CMK (cell line): ENCODE measurements around the gene BHLHE23.

Experiments
- DNase-seq: peaks from one replicate; pipeline ENCODE4 v3.0.0-alpha.2; 2010; ENCODE audit warnings: low read depth

Gene BHLHE23

DNA sequence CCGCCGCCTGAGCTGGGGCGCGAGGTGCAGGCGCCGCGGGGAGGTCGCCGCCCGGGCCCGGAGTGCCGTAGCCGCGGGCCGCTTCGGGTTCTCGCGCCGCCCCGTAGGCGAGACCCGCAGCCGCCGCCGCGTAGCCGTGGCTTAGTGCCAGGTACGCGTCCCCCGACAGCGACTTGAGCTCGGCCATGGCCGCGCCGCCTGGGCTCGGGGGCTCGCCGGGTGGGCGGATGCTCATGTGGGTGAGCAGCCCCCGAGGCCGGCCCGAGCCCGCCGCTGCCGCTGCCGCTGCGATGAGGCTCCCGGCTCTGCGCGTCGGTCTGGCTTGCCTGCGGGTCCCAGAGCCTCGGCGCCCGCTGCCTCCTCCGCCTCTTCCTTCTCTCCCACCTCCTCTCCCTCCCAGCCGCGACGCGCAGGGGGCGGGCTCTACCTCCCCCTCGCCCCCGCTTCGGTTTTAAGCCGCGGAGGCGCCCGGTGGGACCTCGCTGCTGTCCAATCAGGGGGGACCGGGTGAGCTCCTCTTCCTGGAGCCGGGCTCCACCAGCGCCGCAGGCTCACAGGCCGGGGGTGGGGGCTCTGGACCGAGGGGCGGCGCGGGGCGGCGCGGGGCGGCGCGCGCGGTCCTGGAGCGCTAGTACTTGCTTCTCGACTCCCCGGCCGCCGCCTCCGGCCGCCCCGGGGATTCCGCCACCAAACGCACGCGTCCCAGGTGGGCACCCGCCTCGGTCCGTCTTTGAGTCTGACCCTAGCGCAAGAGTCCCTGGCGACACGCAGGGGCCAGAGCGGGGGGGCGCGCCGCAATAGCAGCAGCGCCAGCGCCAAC is at the start of gene BHLHE23:
BHLHE23 (minus strand) TSS at position 425 of the 820 bp plus-strand sequence; CDS start at position 235, 190 bp downstream.
- DNase-seq, result no peak

DNA sequence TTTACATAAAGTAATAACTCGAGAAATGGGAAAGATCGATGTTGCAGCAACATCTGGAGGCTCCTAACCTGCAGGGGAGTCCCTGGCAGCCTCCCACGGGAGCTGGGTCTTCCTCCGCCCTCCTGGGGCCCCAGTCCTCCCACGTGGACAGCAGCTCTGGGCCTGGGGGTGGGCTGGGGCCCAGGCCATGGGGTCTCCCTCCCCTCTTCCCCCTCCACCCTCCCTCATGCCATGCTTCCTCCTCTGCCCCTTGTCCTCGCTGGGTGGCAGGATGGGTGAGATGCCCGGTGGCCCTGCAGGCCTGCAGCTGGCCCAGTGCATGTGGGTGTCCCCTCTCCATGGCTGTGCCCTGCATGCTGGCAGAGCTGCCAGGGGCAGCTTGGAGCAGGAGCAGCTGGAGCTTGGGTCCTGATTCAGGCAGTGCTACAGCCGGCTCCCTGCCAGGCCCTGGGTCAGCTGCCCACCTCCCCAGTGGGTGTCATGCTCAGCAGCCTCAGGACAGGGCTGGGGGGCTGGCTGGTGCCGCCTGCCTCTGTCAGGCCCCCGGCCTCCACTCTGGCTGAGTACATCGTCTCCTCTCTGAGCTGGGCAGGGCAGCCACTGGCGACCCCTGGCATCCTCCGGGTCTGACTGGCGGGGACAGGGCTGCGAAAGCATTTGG is 48.9 kb upstream of the BHLHE23 start:
- DNase-seq, result no peak

DNA sequence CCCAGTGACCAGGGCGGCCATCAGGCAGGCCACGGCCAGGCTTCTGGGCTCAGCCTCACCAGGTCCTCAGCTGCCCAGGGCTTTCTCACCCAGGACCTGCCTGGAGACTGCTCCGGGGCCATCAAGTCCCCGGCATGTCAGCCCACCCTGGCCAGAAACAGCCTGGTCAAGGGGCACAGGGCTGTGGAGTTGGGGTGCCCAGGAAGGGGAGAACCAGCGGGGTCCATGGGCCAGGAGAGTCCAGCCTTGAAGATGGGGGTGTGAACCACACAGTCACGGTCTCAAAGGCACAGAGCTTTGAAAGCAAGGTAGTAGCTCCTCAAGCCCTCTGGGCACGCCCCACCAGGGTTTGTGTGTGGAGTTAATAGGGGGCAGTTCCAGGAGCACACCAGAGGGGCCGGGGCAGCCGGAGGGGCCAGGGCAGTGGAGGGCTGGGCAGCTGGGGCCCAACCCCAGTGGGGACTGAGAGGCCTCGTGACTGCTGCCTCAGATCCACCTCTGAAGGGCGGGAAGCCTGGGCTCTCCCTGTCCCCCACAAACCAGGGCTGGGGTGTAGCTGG is 48.0 kb upstream of the BHLHE23 start:
- DNase-seq, result no peak

DNA sequence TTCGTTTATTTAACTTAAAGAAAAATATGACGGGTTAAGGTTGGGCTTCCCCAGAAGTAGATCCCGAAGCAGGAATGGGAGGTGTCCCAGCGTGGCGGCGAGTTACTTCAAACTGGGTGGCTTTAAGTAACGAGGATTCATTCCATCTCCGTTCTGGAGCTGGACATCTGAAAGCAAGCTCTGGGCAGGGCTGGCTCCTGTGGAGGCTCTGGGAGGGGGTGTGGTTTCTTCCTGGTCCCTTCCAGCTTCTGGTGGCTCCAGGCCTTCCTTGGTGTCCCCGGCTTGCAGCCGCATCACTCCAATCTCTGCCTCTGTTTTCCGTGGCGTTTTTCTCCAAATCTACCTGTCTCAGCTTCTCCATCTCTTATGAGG is 47.3 kb upstream of the BHLHE23 start:
- DNase-seq, result no peak

DNA sequence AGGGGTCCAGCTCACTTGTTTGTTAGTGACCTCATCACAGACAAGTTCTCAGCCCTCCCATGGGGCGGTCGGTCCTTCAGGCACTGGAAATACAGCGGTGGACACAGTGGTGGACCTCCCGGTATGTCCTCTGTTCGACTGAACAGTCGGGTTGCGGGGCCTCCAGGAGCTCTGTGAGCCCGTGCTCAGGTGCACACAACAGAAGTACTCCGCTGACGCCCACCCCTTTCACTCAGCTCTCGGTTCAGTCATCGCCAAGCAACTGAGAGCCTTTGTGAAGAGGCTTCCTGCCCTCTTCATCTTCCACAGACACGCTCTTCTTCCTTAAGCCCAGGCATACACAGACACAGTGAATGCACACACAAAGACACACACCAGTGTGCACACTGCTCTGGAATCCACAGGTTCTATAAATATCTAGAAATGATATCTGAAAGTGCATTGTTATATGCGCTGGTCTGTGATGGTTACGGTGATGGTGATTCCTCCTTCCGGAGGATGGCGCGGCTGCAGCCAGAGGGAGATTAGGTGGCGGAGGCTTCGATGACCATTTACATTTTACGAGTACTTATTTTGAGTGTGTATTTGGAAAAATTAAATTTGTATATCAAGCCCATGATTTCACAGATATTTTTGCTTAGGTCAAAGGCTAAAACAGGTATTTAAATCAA is 46.8 kb upstream of the BHLHE23 start:
- no peak for DNase-seq

DNA sequence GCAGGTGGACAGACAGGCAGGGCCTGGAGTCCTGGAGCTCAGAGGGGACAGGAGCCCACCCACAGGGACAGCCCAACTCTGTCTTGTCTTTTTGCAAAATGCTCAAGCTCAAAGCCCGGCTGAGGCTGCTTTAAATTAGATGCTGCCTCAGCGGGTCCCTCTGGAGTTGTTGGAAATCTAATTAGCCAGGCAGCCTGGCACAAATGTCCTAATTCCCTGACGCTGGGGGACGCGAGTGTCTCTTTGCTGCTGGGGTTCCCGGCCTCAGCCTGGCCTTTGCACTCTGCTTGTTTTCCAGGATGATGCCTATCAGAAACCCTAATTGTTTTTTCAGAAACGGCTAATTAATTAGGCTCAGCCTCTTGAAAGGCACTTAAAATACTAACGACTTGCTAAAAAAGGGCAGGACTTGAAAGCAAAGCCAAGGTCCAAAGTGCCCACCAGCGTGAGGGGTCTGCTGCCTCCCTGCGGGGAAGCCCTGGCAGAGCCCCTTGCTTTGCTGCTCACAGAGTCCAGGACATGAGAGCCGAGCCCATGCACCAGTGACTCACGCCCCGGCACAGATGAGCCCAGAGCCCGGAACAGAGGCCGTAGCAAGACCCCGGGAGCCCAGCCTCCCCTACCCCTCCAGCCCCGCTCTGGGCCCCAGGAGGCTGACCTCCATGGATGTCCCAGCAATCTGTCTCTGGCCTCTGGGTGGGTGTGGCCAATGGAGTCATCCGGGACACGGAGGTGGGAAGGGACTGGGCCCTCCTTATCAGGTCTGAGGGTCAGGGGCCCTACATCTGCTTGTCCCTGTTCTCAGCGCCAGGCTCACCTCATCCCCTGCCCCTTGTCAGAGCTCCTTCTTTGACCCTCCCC is 46.0 kb upstream of the BHLHE23 start:
- no peak for DNase-seq

DNA sequence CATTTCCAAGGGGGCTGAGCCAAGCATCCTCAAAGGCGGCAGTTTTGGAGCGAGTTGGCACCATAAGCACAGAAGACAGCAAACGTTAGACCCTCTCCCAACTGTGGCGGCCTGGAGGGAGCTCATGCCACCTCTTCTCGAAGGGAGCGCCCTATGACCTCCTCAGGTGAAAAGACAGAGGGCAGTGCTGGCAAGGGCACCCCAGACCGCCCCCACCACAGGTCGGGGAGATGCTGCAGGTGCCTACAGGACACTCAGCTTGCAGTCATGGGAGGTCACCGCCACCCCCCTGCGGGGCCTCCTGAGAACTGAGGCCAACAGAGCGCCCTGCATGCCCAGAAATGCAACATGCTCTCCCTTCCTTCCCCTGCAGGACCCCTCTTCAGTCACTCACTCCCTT is 45.1 kb upstream of the BHLHE23 start:
- no peak for DNase-seq

DNA sequence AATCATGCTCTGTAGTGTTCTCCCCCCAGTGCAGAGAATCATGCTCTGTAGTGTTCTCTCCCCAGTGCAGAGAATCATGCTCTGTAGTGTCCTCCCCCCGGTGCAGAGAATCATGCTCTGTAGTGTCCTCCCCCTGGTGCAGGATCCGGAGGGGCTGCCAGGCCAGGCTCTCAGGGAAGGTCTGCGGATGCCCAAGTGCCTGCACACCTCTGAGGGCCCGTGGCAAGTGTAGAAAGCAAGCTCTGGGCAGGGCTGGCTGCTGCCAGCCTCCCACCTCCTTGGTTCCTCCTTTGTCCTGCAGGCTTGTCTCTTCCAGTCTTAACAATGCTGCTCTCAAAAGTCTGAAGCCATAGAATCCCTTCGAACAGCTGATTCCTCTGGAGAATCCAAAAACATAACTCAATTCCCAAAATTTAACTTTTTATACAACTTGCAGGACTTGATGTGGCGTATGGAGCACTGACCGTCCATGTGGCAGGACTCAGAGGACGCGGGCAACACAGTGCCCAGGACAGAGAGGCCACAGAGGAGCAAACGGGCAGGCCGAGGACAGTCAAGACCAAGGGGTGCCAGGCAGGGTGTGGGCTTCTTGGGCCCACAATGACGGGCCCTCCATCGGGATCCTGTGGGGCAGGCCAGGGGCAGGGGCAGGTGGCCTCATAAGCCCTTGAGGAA is 44.6 kb upstream of the BHLHE23 start:
- no peak for DNase-seq

DNA sequence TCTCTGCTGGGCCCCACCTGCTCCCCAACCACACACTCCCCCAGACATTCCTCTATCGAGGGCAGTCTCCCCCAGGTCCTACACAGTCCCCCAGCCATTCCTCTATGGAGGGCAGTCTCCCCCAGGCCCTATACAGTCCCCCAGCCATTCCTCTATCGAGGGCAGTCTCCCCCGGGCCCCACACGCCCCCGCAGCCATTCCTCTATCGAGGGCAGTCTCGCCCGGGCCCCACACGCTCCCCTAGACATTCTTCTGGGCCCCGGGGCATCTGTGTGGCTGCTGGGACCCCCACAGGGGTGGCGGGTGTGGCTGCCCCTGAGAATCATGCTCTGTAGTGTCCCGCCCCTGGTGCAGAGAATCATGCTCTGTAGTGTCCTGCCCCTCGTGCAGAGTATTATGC is 43.6 kb upstream of the BHLHE23 start:
- no peak for DNase-seq

DNA sequence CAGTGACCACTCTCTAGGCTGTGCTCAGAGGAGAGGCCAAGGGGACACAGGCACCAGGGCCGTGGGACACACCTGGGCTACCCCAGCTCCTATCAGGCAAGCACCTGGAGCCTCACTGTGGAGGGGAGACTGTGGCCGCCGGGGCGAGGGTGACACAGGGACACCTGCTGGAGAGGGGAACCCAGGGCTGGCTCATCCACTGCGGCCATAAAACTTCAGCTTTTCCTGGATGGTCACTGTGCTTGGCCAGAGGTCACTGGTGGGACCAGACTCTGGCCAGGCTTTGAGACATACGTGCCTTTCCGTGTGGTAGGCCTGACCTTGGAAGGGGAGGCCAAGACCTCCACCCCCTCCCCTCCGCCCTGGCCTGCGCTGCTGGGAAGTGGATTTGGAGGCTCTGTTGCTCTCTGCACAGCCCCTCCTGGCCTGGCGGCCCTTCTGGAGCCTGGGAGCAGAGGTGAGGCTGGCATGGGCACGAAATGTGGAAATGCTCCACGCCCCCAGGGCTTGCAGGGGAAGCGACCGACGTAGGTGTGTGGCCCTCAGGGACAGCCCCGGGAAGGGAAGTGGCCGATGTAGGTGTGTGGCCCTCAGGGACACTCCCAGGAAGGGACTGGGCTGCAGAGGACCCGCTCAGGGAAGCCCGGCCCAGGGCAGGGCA is 42.9 kb upstream of the BHLHE23 start:
- no peak for DNase-seq

DNA sequence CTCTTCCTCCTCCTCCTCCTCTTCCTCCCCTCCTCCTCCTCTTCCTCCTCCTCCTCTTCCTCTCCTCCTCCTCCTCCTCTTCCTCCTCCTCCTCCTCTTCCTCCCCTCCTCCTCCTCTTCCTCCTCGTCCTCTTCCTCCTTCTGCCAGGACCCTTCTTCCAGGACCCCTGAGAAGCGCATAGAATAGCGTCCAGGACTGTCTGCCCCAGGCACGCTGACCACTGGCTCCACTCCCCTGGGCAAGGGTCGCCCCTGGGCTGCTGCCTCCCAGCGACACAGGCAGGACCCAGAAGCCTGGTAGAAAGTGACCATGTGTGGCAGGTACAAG is 42.4 kb upstream of the BHLHE23 start:
- no peak for DNase-seq

DNA sequence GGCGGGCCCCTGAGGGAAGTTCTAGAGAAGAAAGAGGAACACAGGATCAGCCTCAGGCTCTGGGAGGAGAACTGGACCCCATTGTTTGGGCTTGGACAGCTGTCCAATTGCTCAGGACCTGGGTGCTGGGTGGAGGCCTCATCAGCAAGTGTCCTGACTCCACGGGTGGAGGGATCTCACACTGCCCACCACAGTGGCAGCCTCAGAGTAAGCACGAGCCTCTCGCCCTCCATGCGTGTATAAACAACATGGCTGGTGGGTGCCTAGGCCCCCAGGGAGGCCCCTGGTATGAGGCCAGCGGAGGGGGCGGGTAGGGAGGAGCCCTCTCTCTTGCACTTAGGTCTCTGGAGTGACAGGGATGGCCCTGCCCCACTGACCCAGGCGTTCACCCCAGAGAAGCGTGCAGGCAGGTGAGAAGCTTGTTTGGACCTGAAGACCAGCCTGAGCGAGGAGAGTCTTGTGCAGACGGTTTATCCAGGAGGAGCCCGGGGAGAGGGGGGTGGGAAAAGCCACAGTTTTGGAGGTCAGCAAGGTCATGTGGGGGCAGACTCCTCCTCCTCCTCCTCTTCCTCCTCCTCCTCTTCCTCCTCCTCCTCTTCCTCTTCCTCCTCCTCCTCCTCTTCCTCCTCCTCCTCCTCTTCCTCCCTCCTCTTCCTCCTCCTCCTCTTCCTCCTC is 41.9 kb upstream of the BHLHE23 start:
- no peak for DNase-seq

DNA sequence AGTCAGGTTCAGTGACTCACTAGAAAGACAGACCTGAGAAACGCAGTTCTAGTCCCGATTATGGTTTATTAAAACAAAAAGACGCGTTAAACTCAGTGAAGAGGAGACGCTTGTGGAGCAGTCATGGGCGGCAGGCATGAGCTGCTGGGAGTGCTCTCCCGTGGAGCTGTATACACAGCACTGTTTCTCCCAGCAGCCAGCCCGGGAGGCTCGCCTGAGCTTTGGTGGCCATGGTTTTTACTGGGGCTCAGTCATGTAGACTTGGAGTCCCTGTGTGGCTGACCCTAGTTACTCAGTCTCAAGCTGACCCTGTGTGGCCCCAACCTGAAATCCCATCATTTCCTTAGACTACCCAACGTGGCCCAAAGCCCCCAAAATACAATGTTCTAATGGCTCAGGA is 41.2 kb upstream of the BHLHE23 start:
- DNase-seq, result no peak

DNA sequence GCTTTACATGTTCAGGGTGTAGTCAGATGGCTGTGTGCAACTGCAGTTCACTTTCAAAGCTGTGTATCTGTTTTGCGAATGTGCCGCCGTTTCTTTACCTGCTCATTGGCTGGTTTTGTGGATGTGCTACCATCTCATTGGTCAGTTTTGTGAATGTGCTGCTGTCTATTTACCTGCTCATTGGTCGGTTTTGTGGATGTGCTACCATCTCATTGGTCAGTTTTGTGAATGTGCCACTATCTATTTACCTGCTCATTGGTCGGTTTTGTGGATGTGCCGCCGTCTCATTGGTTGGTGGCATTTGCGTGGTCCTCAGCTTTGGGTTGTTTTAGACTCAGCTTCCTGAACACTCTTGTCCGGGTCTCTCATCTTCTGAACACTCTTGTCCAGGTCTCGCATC is 40.5 kb upstream of the BHLHE23 start:
- no peak for DNase-seq

DNA sequence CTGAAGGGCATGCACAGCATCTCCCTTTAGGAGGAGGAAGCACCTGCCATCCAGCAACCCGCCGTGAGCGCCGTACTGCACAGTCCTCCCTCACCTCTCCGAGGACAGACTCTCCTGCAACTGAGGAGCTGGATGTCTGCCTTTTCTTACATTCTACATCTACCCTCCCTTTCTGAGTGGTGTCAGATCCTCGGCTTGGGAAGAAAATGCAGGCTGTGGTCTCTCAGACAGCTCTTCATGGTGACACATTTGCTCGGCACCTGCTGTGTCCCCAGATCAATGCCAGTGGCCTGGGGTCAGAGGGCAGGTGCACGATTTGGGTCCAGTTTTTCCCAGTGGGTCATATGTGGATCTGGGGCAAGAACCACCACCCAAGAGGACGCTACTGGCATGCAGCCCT is 40.1 kb upstream of the BHLHE23 start:
- no peak for DNase-seq

DNA sequence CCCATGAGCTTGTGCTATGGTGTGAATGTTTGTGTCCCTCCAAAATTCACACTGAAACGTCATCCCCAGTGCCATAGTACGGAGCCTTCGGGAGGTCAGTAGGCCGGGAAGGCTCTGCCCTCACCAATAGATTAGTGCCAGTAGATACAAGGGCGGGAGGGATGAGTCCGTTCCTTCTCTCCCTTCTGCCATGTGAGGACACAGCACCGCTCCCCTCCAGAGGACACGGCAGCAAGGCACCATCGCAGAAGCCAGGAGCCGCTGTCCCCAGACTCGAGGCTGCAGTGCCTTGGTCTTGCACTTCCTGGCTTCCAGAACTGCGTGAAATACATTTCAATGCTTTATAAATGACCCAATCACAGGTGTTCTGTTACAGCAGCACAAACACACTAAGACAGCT is 39.2 kb upstream of the BHLHE23 start:
- no peak for DNase-seq

DNA sequence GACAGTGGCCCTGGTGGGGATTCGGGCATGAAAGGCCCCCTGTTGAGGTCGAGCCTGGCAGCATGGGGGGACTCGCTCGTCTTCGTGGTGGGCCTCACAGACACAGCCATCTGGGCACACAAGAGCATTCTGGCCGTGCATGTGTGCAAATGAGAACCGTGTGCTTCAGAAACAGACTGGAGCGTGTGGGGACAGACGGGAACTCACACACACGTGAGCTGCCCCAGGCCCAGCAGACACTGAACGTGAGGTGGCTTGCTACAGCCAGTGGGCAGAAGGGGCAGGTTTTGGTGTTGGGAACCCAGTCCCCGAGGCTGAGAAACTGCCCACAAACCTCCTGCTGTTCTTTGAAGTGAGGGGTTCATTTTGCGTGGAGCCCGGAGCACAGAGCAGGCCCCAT is 38.6 kb upstream of the BHLHE23 start:
- DNase-seq, result no peak

DNA sequence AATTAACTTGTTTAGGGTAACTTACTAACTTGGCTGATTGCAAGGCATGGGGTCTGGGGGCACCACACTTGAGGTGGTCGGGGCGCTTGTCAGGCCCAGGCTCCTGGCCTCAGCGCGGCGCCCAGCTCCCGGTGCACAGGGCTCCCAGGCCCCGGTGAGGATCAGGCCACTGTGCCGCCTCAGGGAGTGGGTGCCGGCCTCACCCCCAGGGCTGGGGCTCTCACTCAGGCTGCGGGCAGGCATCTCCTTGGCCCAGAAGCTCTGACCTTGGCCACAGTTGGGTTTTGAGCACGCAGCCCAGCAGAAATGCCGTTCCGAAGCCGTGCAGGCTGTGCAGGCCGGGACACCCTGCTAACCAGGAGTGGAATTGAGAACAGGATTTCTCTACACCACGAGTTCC is 37.8 kb upstream of the BHLHE23 start:
- no peak for DNase-seq

DNA sequence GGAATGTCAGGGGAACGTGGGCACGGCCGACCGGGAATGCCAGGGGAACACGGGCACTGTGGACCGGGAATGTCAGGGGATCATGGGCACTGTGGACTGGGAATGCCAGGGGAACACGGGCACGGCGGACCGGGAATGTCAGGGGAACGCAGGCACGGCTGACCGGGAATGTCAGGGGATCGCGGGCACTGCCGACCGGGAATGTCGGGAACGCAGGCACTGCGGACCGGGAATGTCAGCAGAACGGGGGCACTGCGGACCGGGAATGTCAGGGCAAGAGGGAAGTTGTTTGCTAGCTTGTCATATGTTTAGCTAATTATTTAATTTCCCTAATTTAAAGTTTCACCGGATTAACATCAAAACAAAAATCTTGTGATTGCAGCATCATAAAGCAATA is 37.4 kb upstream of the BHLHE23 start:
- no peak for DNase-seq
